HG03439 (cell line): ENCODE results near the gene SGSM1.

Experiments
- ATAC-seq: cut with Tn5 transposase; IDR thresholded peaks from one replicate; pipeline ENCODE4 v1.9.1; 2021; ENCODE audit warnings: mild to moderate bottlenecking, moderate library complexity; ENCODE audit not compliant: unreplicated experiment

Gene SGSM1

DNA sequence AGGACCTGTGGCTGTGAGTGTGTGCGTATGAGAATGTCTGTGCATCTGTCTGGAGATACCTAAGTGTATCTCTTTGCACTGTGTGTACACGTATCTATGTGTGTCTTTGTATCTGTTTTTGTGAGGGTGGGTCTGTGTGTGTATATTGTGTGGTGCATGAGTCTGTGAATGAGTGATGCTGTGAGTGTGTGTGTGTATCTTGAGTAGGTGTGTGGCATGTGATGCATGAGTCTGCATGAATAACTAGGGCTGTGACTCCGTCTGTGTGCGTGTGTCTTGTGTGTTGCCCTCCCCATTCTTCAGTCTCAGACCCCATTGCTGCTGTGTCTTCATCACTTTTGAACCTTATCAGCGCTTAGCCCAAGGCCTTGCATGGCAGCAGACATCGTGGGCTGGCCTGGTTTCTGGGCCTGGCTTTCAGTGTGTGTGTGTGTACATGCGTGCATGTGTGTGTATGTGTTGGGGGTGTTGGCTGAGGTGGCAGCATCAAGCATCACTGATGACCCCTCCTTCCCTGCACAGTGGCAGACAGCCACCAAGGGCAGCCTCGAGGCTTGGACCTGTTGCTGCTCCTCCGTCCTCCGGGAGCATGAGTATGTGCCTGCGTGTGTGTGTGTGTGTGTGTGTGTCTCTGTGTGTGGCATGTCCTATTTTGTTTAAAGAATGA lies 1.4 kb downstream of the SGSM1 start:
- no peak for ATAC-seq

DNA sequence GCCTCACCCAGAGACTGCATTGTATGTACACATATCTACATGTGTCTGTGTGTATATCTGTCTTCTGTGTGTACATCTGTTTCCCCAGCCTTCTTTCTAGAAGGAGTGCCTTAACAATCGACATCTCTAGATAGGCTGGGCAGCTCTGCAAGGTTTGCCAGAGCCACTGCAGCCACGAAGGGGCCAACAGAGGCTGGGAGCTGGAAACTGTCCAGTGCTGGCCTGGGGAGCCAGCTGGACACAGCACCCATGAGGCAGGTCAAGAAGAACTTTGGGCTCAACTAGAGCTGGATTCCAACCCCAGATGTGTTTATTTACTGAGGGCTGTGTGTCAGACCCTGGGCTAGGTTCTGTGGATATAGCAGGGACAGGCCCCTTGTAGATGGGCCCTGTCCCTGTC lies 3.3 kb downstream of the SGSM1 start:
- no peak for ATAC-seq

DNA sequence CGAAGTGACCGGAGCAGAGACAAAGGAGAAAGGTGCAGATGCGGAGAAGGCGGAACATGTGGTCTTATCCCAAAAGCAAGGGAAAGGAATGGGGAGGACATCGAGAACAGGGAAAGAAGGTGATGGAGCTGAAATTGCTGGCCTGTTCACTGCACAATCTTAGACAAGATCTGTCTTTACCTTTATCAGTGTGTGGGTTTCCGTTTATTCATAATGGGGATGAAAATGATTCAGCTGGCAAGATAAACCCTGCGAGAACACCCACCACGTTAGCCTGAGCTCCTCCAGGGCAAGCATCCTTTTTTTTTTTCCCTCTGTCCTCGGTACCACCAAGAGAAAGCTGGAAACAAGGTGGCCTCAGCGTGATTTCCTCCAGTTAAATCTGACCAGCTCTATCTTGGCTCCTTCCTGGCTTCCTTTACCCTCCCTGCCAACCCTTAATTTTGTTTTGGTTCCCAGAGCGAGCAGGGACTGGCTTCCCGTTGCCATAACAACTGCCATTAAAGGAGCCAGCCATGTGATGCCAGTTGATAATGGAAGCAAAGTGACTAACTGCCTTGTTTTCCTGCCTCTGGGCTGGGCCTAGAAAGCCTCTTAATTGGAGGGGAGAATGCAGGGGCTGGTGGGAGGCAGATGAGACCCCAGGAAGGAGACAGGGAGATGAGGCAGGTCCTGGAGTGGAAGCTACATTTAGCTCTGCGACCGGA lies 4.2 kb downstream of the SGSM1 start:
- ATAC-seq, result no peak

DNA sequence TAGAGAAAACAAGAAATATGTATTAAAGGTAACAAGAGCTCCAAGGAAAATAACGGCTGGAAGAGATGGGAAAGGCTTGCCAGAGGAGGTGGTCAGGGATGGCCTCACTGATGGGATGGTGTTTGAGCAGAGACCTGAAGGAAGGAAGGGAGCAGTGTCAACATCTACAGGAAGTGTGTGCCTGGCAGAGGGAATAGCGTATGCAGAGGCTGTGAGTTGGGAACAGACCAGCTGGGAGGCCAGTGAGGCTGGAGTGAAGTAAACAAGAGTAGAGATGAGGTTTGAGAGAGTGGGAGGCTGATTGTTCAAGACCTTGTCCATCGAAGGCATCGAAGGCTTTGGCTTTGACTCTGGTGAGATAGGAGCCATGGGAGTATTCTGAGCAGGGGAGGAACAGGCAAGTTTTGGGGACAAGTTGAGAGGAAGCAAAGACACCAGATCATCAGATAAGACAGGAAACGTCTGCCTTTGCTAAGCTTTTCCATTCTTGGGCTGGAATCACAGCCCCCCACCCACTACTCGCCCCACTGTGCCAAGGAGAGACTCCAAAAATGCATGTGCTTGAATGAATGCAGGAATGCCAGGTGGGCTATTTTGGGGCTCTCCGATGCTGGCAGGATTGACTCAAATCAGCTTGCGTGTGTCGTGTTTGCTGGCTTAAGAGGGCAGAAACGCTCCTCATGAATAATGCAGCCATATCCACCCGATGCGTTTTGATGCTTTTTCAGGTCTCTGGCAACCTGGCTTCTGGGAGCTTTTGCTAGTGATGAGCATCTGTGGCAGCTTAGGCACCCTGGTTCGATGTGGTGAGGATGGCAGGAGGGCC lies 7.2 kb downstream of the SGSM1 start:
- no peak for ATAC-seq

DNA sequence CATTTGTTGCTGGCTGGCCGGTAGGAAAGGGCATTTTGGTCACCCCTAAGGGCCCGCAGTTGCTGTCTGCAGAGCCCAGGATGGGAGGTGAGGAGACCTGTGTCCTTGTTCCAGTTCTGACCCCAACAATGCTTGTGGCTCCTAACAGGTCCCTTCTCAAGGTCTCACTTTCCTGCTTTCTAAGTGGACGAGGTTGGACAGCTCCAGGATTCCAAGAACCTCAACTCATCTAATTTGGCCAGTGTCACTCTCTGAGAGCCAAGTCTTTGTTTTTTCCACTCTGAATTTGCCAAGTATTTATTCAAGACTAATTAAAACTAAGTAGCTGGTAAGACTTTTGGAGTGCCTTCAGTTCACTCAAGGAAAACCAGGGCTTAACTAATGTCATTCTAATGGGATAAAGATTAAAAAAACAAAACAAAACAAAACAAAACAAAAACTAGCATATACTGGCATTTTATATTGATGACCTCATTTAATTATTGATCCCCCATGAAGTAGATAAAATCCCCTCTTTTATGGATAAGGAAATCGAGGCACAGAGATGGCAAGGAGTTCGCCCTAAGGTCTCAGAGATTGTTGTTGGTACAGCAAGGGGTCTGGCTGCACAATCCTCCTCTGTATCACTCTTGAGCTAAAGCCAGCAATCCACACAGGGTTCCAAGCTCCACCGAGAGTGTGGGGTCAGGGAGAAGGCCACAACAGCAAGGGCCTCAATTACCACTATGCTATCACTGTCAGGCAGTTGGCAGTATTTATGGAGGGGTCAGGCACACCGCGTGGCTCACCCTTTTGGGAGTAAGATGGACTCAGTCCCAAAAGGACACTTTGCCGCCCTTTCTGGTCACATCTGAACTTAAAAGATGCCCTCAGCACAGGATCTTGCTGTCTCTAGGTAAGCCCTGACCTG lies 8.1 kb downstream of the SGSM1 start:
- no peak for ATAC-seq

DNA sequence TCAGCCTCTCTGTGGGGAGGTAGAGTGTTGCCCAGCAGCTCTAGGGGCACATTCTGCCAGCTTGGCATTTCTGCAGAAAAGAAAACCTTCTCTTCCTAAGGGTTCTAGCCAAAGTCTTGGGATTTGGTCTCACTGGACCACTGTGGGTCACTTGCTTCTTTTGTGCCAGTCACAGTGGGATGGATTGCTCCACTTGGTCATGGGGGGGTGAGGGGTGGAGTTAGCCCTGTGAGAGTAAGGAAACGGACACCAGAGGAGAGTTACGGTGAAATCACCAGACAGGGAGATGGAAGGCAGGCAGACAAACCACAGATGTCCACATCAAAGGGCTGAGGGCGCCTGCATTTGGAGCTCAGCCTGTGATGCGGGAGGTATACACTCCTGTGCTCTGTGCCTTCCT lies 10.8 kb downstream of the SGSM1 start:
- no peak for ATAC-seq

DNA sequence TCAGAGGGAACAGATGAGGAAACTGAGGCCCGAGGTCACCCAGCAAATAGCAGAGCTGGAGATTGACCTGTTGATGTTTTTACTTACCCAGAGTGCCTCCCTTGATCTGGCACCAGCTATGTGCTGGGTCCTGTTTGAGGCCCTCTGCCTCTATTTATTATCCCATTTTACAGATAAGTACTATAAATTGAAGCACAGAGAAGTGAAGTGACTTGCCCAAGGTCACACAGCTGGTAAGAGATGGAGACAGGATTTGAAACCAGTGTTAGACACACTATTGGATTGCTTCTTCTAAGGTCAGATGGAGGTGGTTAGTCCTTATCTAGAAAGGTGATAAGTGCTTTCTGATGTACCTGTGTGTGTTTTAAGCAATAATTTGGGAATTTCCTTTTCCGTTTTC lies 13.5 kb downstream of the SGSM1 start:
- ATAC-seq, result no peak

DNA sequence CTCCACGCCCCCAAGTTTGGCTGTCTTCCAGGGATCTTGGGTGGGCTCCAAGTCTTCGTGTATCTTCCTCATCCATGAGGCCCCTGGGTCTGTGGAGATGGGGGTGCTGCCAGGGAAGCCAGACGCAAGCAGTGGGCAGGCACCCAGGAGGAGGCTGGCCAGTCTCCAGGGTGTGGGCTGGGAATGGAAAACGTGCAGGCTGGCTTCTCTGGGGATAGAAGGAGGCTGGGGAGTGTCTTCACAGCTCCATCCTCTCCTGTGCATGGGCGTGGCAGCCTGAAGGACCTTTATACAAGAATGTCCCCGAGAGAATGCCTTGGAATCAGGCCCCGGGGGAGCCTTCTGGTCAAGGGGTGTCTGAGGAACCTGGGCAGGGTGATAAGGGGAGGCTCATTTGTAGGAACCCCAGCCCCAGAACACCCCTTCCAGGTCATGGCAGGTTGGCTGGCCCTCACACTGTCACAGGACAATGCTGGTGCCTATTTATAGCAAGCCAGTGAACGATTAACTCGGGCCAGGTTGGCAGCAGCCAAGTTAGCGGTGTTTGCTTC lies 14.0 kb downstream of the SGSM1 start:
- ATAC-seq, result no peak

DNA sequence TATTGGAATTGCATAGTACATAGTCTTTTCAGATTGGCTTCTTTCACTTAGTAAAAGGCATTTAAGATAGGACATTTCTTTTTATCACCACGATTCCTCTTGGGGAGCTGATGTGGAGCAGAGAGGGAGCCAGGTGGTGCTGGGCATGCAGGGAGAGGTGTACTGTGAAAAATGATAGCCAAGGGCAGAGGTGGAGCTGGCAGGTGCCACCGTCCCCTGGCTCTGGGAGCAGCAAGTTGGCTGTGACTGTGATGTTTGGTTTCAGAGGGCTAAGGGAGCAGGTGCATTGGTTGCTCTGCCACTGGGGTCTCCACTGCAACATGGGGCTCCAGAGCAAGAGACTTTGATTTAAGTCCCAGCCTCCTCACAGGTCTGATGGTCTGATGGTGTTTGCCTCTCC lies 16.5 kb downstream of the SGSM1 start:
- no peak for ATAC-seq

DNA sequence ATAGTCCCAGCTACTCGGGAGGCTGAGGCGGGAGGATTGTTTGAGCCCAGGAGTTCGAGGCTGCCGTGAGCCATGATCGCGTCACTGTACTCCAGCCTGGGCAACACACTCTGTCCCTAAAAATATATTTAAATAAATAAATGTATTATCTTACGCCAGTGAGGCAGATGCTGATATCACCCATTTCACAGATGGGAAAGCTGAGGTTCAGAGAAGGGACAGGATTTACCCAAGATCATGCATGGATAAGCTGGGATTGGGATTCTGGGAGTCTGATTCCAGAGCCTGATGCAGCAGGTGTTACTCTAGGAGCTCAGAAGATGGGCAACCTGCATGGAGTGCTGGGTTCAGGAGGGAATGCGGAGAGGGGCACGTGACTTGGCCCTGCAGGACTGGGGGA lies 17.8 kb downstream of the SGSM1 start:
- no peak for ATAC-seq

DNA sequence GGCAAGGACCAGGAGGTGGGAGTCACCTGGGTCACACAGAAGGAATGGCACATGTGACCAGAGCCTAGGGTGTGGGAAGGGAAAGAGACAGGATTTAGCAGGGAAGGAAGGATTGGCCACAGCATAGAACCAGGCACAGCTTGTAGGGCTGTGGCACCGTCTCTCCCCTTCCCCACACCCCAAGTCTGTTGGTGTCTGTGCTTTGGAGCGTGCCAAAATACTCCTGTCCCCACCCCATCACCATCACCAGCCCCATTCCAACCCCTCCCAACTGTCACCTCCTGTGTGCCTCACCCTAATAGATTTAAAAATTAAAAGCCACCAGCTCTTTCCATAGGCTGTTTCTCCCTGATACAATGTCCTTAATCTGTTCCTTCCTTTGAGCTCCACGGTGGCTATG lies 18.2 kb downstream of the SGSM1 start:
- ATAC-seq, result no peak

DNA sequence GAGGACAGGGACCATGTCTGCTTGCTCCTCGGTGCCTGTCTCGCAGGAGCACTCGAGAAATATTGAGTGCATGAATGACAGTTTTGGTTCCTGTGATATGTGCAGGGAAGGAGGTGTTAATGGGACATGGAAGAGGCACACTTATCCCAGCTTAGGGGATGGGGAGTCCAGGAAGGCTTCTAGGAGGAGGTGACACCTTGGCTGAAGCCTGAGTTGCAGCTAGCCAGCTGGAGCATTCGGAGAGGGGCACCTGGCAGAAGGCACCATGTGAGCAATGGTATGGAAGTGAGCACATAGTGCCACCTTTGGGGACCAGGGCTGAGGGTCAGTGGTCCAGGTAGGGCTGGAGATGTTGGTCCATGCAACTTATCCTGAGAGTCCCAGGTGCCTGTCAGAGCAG lies 18.9 kb downstream of the SGSM1 start:
- ATAC-seq, result no peak

DNA sequence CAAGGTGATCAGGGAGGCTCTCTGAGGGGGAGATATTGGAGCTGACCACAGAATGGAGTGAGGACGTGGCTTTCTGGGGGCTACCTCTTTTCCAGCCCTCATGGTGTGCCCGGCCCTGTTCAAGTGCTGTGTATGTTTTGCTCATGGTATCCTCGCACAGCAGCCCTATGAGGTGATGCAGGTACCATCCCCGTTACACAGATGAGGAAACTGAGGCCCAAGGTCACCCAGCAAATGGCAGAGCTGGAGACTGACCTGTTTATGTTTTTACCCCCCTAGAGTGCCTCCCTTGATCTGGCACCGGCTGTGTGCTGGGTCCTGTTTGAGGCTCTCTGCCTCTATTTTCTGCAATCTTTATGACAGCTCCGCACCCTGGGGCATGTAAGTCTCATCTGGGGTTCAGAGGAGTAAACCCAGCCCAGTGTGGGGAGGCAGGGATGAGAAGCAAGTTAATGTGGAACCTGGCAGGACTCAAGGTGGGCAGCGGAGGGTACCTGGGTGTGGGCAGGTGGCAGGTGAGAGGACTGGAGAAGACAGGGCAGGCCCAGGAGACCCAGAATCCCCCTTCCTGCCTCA lies 20.8 kb downstream of the SGSM1 start:
- ATAC-seq, result no peak

DNA sequence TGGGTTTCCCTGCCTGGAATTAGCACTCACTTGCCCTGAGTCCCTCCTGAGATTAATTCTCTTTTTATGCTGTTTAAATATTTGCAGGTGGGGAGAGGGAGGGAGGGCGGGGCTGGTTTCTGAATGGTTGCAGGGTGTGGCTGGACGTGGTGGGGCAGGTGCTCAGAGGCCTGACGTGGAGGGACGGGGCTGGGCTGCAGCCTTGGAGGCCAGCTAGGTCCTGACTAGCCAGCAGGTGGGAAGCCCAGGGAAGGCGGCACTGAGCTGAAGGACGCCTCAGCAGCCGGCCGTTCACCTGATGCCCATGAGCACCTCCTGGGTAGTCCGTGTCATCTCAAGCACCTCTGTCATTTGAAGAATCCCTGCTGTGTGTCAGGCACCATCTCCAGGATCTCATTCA lies 21.3 kb downstream of the SGSM1 start:
- ATAC-seq, result no peak

DNA sequence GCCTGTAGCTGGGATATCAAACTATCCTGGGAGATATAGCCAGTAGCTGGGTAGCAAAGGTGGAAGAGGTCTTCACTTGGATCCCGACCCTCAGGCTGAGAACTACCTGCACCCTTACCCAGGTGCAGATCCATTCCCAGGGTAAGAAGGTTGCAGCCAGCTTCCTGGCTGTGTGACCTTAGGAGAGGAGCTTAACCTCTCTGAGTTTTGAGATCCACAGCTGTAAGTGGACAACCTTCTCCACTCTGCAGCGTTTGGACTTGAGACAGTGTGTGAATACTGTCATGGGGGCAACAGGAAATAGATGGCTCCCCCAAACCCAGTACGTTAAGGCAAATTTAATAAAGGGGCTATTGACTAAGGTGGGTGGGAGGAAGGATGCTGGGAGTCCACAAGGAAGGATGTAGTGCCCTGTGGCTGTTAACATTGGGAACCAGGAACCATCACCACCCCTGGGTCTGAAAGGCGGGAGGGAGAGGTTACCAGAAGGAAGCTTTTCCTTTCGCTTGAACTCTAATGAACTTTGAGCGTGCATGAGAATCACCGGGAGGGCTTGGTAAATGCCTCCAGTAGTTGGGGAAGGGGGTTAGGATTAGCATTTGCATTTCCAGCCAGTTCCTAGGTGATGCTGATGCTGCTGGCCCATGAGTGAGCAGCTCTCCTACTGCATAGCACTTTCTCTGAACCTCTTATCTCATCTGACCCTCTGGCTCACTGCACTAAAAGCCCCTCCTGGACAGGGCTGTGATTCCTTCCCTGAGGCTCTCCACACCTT lies 24.4 kb downstream of the SGSM1 start:
- no peak for ATAC-seq

DNA sequence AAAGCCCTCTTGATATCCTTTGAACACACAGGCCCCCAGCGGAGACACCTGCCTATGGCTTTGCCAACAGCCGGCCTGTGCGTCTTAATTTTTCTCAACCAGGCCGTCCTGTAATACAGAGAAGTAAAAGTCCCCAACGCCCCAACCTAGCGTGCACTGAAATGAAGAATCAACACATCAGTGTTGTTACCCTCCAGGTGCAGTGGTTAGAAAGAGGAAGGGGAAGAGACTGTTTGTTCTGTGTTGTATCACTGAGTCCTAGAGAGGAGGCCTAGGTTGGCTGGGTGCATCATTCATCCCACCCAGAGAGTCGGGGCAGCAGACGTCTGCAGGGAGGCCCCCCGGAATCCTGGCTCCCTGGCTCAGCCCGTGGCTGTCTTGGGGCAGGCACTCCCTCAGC lies 25.7 kb downstream of the SGSM1 start:
- ATAC-seq, result no peak

DNA sequence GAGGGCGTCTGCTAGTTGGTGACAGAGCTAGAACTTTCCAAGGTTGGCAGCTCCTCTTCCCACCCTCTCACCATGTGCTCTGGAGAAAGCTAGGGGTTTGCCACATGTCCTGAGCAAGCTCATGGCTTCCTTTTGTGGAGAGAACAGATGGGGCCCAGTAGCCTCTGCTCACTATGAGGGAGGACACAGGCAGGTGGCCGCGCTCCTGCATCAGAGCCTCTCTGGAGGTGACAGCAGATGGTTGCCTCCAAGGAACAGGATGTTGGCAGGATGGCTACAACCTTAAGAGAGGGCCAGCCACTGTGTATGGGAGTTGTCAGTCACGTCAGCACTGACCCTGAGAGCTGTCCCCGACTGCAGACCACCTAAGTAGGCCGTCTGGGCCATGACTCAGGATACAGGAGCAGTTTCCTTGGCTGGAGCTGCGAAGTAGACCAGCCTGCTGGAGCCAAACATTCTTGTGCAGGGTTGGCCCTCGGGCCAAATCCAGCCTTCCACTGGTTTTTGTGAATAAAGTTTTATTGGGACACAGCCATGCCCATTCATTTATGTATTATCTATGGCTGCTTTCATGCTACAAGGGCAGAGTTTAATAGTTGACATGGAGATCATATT lies 28.0 kb downstream of the SGSM1 start:
- no peak for ATAC-seq

DNA sequence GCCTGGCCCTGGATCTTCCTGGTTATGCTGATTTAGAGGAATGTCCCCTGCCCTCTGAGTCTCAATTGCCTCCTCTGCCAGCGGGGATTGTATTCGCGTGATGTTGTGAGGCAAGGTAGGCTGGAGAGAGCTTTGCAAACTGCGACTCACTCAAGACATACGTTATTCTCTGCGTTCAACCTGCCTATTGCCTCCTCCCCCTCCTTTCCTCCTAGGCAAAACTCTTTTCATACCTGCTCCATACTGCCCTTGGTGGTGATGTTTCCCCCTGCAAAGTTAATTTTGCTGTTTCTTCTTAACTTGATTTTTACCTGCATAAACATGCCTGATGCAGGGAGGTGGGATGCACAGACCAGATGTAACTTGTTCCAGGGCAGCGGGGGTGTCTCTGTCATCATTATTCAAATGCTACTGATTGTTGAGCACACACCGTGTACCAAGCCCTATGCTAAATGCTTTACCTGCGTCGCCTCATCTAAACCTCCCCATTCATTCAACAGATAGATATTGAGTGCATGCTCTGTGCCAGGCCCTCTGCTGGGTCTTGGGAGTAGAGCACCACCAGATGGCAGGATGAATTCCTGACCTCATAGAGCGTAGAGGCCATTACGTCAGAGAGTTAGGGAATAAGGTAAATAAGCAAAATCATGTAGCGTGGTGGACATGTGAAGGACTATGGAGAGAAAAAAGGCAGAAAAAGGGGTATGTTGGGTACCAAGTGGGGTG lies 29.0 kb downstream of the SGSM1 start:
- no peak for ATAC-seq
